Ovary (tissue), 3 donors: Measurements from ENCODE around the gene CEP104.

ENCODE experiments used
- CTCF ChIP-seq, 3 donors: fragments of 450-650 bp in 2 of 3; fragments of 200-600 bp in 1 of 3; IDR thresholded peaks; one replicate each; pipeline versions ENCODE4 v1.5.1 to v1.8.0; 2016 to 2022; ENCODE audit warnings: antibody characterized with exemption in 3 of 3, mild to moderate bottlenecking in 1 of 3
- POLR2A ChIP-seq: fragments of 450-650 bp; IDR thresholded peaks from one replicate; pipeline ENCODE4 v1.6.1; 2017; ENCODE audit warnings: antibody characterized with exemption, mild to moderate bottlenecking, moderate library complexity
- donor health status: DM: no; HTN: no; CAD: no.

GRCh38 chr1:3772027-3772714 is 84.8 kb downstream of the CEP104 start:
- TF ChIP-seq CTCF (IDR thresholded peaks at IDR 0.05) (no peak), POLR2A (peak; percentile 50)
